ENCODE data around the gene RXFP2.

Gene RXFP2

DNA sequence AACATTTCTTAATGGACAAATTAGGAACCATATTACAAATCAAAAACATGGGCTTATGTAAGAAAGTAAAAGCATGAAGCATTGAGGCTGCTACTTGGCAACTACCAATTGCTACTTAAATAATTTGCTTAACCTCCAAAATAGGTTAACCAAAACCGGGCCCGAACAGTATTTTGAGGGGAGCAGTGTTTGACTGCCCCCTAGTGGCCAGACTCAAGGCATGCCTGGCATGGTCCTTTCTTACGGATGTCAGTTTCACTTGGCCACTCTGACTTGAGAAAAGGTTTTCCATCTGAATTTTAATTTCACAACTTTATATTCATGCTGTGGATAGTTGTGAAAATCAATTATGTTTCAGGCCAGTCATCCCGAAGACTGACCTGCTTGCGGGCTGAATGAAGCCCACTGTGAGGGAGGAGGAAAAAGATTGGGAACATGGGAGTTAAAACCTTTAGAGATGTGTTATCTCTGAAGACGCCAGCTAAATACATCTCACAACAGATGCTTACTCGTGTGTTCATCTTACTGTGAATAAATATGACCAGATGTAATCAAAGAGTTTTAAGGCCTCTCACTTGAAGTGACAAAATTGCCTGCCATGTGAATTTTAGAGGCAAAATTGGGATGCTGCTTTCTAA, 2.9 kb downstream of the RXFP2 start:
- H3K27me3 ChIP-seq (ENCODE audit: insufficient read depth, low read length), result no peaks in the 10 kb centered on the region
- H3K9ac ChIP-seq (ENCODE audit: low read depth, low read length), result no peak overlapping the region
- H3K9me3 ChIP-seq (ENCODE audit: insufficient read depth, low read depth, low read length), result no peaks in the 10 kb centered on the region
- no peaks in the 10 kb centered on the region for H3K4me1 ChIP-seq (ENCODE audit: insufficient read depth, low read length)
- H3K36me3 ChIP-seq (ENCODE audit: insufficient read depth, low read length), result no peaks in the 10 kb centered on the region
- 18% methylated on average over 6 of the region's 7 CpGs for WGBS
- no peak overlapping the region for H3K4me3 ChIP-seq (ENCODE audit: low read length)
- H3K27ac ChIP-seq (ENCODE audit: low read depth, low read length), result no peak overlapping the region

DNA sequence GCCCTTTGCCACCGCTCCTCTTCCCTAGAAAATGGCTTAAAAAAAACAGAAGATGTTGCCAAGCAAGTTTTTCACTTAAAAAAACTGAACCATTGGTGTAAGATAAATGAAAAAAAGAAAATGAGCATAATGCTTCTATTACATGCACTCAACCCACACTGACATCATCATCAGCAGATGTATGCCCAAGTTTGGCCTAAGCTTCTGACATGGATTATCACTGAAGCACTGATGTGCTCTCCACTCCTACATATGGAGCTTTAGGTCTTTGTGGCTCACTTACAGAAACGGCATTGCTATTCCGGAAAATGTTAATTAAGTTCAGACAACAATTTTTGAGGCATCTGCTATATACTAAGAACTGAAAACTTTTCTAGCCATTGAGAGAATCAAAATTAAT, 8.0 kb downstream of the RXFP2 start:
- H3K4me1 ChIP-seq (ENCODE audit: insufficient read depth, low read length), result no peaks in the 10 kb centered on the region
- no peaks in the 10 kb centered on the region for H3K36me3 ChIP-seq (ENCODE audit: insufficient read depth, low read length)
- WGBS, result 92% methylated on average over 3 of the region's 3 CpGs
- H3K9ac ChIP-seq (ENCODE audit: low read depth, low read length), result no peak overlapping the region
- H3K27ac ChIP-seq (ENCODE audit: low read depth, low read length), result no peak overlapping the region
- no peaks in the 10 kb centered on the region for H3K9me3 ChIP-seq (ENCODE audit: insufficient read depth, low read depth, low read length)
- H3K27me3 ChIP-seq (ENCODE audit: insufficient read depth, low read length), result no peaks in the 10 kb centered on the region
- H3K4me3 ChIP-seq (ENCODE audit: low read length), result no peak overlapping the region

DNA sequence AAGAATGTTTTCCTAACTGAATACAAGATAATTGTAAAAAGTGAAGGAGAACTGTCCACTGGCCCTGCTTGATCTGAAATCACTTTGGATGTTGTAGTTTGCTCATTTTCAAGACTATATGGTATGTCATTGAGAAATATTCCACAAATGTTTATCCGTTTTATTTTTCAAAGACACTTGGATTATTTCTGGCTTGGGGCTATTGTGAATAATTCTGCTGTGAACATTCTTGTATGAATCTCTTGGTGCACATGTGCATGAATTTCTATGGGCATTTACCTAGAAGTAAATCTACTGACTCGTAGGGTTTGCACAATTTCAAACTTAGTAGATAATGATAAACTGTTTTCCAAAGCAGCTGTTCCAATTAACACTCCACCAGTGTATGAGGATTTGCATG, 8.6 kb downstream of the RXFP2 start:
- no peaks in the 10 kb centered on the region for H3K9me3 ChIP-seq (ENCODE audit: insufficient read depth, low read depth, low read length)
- H3K36me3 ChIP-seq (ENCODE audit: insufficient read depth, low read length), result no peaks in the 10 kb centered on the region
- no peak overlapping the region for H3K27ac ChIP-seq (ENCODE audit: low read depth, low read length)
- no peak overlapping the region for H3K9ac ChIP-seq (ENCODE audit: low read depth, low read length)
- H3K4me1 ChIP-seq (ENCODE audit: insufficient read depth, low read length), result no peaks in the 10 kb centered on the region
- WGBS, result 93% methylated on average over 2 of the region's 2 CpGs
- no peak overlapping the region for H3K4me3 ChIP-seq (ENCODE audit: low read length)
- H3K27me3 ChIP-seq (ENCODE audit: insufficient read depth, low read length), result no peaks in the 10 kb centered on the region

- no peaks in the 10 kb centered on the region for H3K9me3 ChIP-seq (ENCODE audit: insufficient read depth, low read depth, low read length)
- no peak overlapping the region for H3K27ac ChIP-seq (ENCODE audit: low read depth, low read length)
- no peaks in the 10 kb centered on the region for H3K4me1 ChIP-seq (ENCODE audit: insufficient read depth, low read length)
- WGBS, result 93% methylated on average over 4 of the region's 4 CpGs
- H3K9ac ChIP-seq (ENCODE audit: low read depth, low read length), result no peak overlapping the region
- no peaks in the 10 kb centered on the region for H3K27me3 ChIP-seq (ENCODE audit: insufficient read depth, low read length)
- H3K4me3 ChIP-seq (ENCODE audit: low read length), result no peak overlapping the region
- H3K36me3 ChIP-seq (ENCODE audit: insufficient read depth, low read length), result no peaks in the 10 kb centered on the region
These were observed 10.6 kb downstream of the RXFP2 start for GRCh38 chr13:31749929-31750328.

DNA sequence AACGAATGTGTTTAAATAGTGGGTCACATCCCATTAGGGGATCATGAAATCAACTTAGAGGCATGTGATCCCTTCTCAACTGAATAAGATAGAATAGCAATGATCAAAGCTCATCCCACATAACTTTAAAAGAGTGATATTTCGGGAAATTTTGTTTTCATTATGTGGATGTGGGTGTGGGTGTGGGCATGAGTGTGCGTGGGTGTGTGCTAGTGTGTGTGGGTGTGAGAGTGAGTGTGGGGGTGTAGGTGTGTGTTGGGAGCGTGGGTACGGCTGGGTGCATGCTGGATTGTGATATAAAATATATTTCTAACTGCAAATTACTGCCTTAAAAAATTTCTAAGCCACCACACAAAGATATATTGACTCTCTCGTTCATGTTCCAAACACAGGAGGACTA, 15.9 kb downstream of the RXFP2 start:
- no peaks in the 10 kb centered on the region for H3K4me1 ChIP-seq (ENCODE audit: insufficient read depth, low read length)
- no peak overlapping the region for H3K4me3 ChIP-seq (ENCODE audit: low read length)
- 98% methylated on average over 4 of the region's 6 CpGs for WGBS
- H3K9me3 ChIP-seq (ENCODE audit: insufficient read depth, low read depth, low read length), result no peaks in the 10 kb centered on the region
- H3K36me3 ChIP-seq (ENCODE audit: insufficient read depth, low read length), result no peaks in the 10 kb centered on the region
- H3K27me3 ChIP-seq (ENCODE audit: insufficient read depth, low read length), result no peaks in the 10 kb centered on the region
- H3K9ac ChIP-seq (ENCODE audit: low read depth, low read length), result no peak overlapping the region
- H3K27ac ChIP-seq (ENCODE audit: low read depth, low read length), result no peak overlapping the region

- H3K27me3 ChIP-seq (ENCODE audit: insufficient read depth, low read length), result no peaks in the 10 kb centered on the region
- H3K4me3 ChIP-seq (ENCODE audit: low read length), result no peak overlapping the region
- no peaks in the 10 kb centered on the region for H3K36me3 ChIP-seq (ENCODE audit: insufficient read depth, low read length)
- H3K9me3 ChIP-seq (ENCODE audit: insufficient read depth, low read depth, low read length), result no peaks in the 10 kb centered on the region
- no peaks in the 10 kb centered on the region for H3K4me1 ChIP-seq (ENCODE audit: insufficient read depth, low read length)
- WGBS, result 84% methylated on average over 5 of the region's 5 CpGs
- no peak overlapping the region for H3K9ac ChIP-seq (ENCODE audit: low read depth, low read length)
- H3K27ac ChIP-seq (ENCODE audit: low read depth, low read length), result no peak overlapping the region
These were observed 16.5 kb downstream of the RXFP2 start for GRCh38 chr13:31755803-31756212.

- no peak overlapping the region for H3K9ac ChIP-seq (ENCODE audit: low read depth, low read length)
- WGBS, result 92% methylated on average over 4 of the region's 4 CpGs
These were observed 17.0 kb downstream of the RXFP2 start for GRCh38 chr13:31756346-31756745.

GRCh38 chr13:31761951-31762350, 22.6 kb downstream of the RXFP2 start:
- WGBS, result no CpG with 5 or more reads among the region's 2 CpGs
- H3K4me1 ChIP-seq (ENCODE audit: insufficient read depth, low read length), result peaks cover 10% of the 10 kb centered on the region; the same call in 1 of the 2 replicates
- no peaks in the 10 kb centered on the region for H3K36me3 ChIP-seq (ENCODE audit: insufficient read depth, low read length)
- no peak overlapping the region for H3K27ac ChIP-seq (ENCODE audit: low read depth, low read length)
- no peaks in the 10 kb centered on the region for H3K27me3 ChIP-seq (ENCODE audit: insufficient read depth, low read length)
- no peaks in the 10 kb centered on the region for H3K9me3 ChIP-seq (ENCODE audit: insufficient read depth, low read depth, low read length)
- H3K4me3 ChIP-seq (ENCODE audit: low read length), result no peak overlapping the region
- no peak overlapping the region for H3K9ac ChIP-seq (ENCODE audit: low read depth, low read length)

More at GRCh38 chr13:31756346-31756745, 17.0 kb downstream of the RXFP2 start:
- no peaks in the 10 kb centered on the region for H3K36me3 ChIP-seq (ENCODE audit: insufficient read depth, low read length)
- H3K4me1 ChIP-seq (ENCODE audit: insufficient read depth, low read length), result no peaks in the 10 kb centered on the region
- no peaks in the 10 kb centered on the region for H3K27me3 ChIP-seq (ENCODE audit: insufficient read depth, low read length)
- H3K4me3 ChIP-seq (ENCODE audit: low read length), result no peak overlapping the region
- no peak overlapping the region for H3K27ac ChIP-seq (ENCODE audit: low read depth, low read length)
- H3K9me3 ChIP-seq (ENCODE audit: insufficient read depth, low read depth, low read length), result no peaks in the 10 kb centered on the region

GRCh38 chr13:31764556-31764955, 25.2 kb downstream of the RXFP2 start:
- no peaks in the 10 kb centered on the region for H3K9me3 ChIP-seq (ENCODE audit: insufficient read depth, low read depth, low read length)
- H3K27me3 ChIP-seq (ENCODE audit: insufficient read depth, low read length), result no peaks in the 10 kb centered on the region
- no peak overlapping the region for H3K27ac ChIP-seq (ENCODE audit: low read depth, low read length)
- no peak overlapping the region for H3K4me3 ChIP-seq (ENCODE audit: low read length)
- peaks cover 10% of the 10 kb centered on the region; the same call in 1 of the 2 replicates for H3K4me1 ChIP-seq (ENCODE audit: insufficient read depth, low read length)
- H3K36me3 ChIP-seq (ENCODE audit: insufficient read depth, low read length), result no peaks in the 10 kb centered on the region
- 92% methylated on average over 1 of the region's 2 CpGs for WGBS
- no peak overlapping the region for H3K9ac ChIP-seq (ENCODE audit: low read depth, low read length)

DNA sequence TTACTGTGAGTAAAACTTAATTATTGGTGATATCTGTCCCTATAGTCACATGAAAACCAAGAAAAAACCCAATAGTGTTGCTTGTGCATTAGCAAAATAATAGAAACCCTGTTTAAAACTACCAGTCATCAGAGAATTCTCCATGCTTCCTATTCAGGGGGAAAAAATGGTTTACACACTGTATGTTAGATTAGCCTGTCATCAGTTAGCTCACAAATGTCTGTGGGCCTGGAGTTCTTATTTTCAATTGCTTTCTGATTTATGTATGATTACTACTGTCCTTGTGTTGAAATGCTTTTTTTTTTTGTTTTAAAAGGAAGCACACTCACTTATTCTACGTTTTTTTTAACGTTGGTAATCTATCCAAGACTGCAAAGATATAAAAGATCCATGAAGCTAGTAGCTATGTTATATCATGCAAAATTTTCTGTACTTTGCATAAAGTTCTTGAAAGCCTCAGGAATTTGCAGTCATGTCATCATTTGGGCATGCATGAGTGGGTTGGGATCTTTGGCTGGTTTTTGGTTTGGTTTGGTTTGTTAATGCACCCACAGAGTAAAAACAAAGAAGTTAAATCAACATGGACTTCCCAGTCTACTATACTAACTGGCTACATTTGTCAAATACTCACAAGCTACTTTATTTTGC, 25.9 kb downstream of the RXFP2 start:
- H3K27me3 ChIP-seq (ENCODE audit: insufficient read depth, low read length), result no peaks in the 10 kb centered on the region
- no peaks in the 10 kb centered on the region for H3K9me3 ChIP-seq (ENCODE audit: insufficient read depth, low read depth, low read length)
- no peak overlapping the region for H3K9ac ChIP-seq (ENCODE audit: low read depth, low read length)
- peaks cover 10% of the 10 kb centered on the region; the same call in 1 of the 2 replicates for H3K4me1 ChIP-seq (ENCODE audit: insufficient read depth, low read length)
- H3K4me3 ChIP-seq (ENCODE audit: low read length), result no peak overlapping the region
- no CpG with 5 or more reads among the region's 2 CpGs for WGBS
- H3K36me3 ChIP-seq (ENCODE audit: insufficient read depth, low read length), result no peaks in the 10 kb centered on the region
- H3K27ac ChIP-seq (ENCODE audit: low read depth, low read length), result no peak overlapping the region

DNA sequence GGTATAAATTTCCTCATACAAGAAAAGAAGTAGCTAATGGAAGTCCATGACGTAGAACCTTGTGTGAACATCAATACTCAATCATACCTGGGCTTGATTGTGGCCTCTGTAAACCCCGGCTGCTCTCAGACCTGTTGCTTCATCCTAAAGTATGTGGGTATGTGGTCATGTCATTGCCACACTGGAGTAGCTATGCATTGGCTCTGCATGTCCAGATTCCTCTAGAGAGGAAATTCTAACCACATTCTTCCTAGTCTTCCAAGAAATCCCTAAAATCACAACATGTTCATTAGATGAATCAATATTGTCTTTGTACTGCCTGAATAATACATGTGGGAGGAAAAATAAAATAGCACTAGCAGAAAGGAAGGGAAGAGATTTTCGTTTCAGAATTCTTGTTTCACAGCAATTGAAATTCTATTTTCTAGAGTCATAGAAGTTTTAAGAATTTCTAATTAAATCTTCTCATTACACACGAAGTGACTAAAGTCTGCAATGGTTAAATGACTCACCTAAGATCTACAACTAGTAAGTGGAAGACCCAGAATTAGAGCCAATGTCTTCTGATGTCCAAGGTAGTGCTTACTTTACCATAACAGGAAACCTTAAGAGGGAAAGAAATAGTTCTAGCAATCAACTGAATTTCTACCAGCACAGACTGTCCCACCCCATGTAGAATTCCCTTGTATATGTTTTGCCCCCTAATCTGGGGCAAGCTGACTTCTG, 28.0 kb downstream of the RXFP2 start:
- no peaks in the 10 kb centered on the region for H3K27me3 ChIP-seq (ENCODE audit: insufficient read depth, low read length)
- no peak overlapping the region for H3K9ac ChIP-seq (ENCODE audit: low read depth, low read length)
- H3K4me1 ChIP-seq (ENCODE audit: insufficient read depth, low read length), result peaks cover 10% of the 10 kb centered on the region; the same call in 1 of the 2 replicates
- no peak overlapping the region for H3K27ac ChIP-seq (ENCODE audit: low read depth, low read length)
- no peaks in the 10 kb centered on the region for H3K9me3 ChIP-seq (ENCODE audit: insufficient read depth, low read depth, low read length)
- H3K36me3 ChIP-seq (ENCODE audit: insufficient read depth, low read length), result no peaks in the 10 kb centered on the region
- H3K4me3 ChIP-seq (ENCODE audit: low read length), result no peak overlapping the region
- WGBS, result 82% methylated on average over 3 of the region's 4 CpGs

All from HUES64 (cell line).